H7 (cell line): Measurements from ENCODE around the gene BCAP29. TPM values are rescaled to one million over a fixed set of nuclear protein-coding genes. Genes with fewer than 3 reads are reported as not detected.

Source experiments
- DNase-seq: peaks from one replicate; pipeline ENCODE4 v3.0.0; 2012
- H3K27me3 ChIP-seq: 2 replicates; pipeline ENCODE4 v1.6.0; 2011; ENCODE audit warnings: mild to moderate bottlenecking, low read length; ENCODE audit not compliant: control insufficient read depth, insufficient read depth
- H3K36me3 ChIP-seq: replicated peaks from 2 replicates; pipeline ENCODE4 v1.5.1; 2011; ENCODE audit warnings: low read length; ENCODE audit not compliant: control insufficient read depth, insufficient read depth
- H3K4me3 ChIP-seq: 2 replicates; pipeline ENCODE4 v1.5.1; 2011; ENCODE audit warnings: low read depth, mild to moderate bottlenecking, control low read depth, low read length, moderate library complexity; ENCODE audit not compliant: insufficient read depth
- total RNA-seq: library from RNA; depleted of rRNA; stranded (reverse); fragments of >200 nt; shearing (Covaris generic); gene quantifications from 2 replicates; pipeline ENCODE4 v1.2.3, GENCODE V29; 2014; rRNA removed

BCAP29 gene
- total RNA-seq, 1 experiment from 2014 or later, result 26.8 TPM

GRCh38 chr7:107660381-107661080, 80.5 kb downstream of the BCAP29 start, which contains the start of gene SLC26A4:
TSS of gene SLC26A4 (plus strand) at chr7:107660828. CDS start at chr7:107661642, 814 bp downstream.
- Histone ChIP-seq H3K4me3 (peak within 1 kb of the TSS; percentile 42), H3K27me3 (peaks cover 55% of the 10 kb centered on the region), H3K36me3 (no peaks in the 10 kb centered on the region)
- peak; percentile 52 for DNase-seq

- peak overlapping the region; percentile 42 for H3K4me3 ChIP-seq
- peaks cover 55% of the 10 kb centered on the region for H3K27me3 ChIP-seq
- peak; percentile 83 for DNase-seq
- no peaks in the 10 kb centered on the region for H3K36me3 ChIP-seq
Measured at GRCh38 chr7:107661081-107661864, 81.2 kb downstream of the BCAP29 start.

DNA sequence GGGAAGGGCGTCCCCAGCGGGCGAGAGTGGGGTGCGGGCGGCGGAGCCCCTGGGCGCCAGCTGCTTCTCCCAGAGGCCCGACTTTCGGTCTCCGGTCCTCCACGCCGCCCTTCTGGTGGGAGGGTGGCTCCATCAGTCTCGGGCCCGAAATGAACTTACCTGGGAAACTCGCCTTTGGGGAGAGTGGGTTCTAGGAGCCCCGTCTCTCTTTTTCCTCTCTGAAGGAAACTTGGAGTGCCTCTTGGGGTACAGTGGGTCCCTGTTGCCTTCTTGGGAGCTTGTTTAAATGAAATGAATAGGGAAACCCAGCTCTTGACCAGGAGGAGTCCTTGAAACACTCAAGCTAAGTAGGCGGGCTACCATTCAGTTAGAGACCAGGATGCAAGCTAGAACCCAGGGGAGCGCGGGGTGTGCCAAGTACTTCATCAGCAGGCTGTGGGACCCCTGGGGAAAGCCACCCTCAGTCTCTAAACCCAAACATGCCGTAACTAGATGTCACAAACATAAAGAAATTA, 81.9 kb downstream of the BCAP29 start:
- peak; percentile 45 for DNase-seq
- H3K4me3 ChIP-seq, result peak overlapping the region; percentile 42
- H3K36me3 ChIP-seq, result no peaks in the 10 kb centered on the region
- peaks cover 55% of the 10 kb centered on the region for H3K27me3 ChIP-seq

DNA sequence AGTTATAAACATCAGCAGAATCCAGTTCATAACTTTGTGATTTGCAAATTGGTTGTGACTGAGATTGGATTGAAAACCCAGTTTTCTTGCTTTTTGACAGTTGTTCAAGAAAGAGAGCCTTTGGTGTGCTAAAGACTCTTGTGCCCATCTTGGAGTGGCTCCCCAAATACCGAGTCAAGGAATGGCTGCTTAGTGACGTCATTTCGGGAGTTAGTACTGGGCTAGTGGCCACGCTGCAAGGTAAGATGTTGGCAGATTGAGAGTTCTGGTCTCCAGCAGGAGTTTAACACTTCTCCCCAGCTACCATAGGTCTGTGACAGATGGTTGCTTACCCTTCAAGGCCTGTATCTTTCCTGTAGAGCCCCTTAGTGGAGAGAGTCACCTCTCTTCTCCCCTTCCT, 83.2 kb downstream of the BCAP29 start:
- H3K27me3 ChIP-seq, result peaks cover 54% of the 10 kb centered on the region
- DNase-seq, result no peak
- H3K36me3 ChIP-seq, result no peaks in the 10 kb centered on the region

DNA sequence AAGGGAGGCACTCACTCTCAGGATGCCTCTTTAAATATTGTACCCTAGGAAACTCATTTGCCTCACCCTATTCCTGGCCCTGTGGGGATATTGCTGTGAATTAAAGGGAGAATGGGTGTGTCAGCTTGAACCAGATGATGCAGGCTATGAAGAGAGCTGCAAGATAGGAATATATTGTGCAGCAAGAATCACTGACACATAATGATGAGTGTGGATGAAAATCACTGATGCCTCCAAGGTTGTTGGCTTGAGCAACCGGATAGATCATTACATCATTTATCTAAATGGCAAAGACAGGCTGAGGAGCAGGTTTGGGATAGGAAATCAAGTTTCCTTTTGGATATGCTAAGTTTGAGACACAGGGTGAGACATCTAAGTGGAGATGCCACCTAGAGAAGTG, 86.7 kb downstream of the BCAP29 start:
- no peak for DNase-seq
- Histone ChIP-seq H3K4me3 (no peak overlapping the region), H3K27me3 (peaks cover 18% of the 10 kb centered on the region), H3K36me3 (no peaks in the 10 kb centered on the region)

More for the DNA sequence above, 83.2 kb downstream of the BCAP29 start:
- no peak overlapping the region for H3K4me3 ChIP-seq

- DNase-seq, result no peak
- Histone ChIP-seq H3K36me3 (no peaks in the 10 kb centered on the region), H3K4me3 (no peak overlapping the region), H3K27me3 (peaks cover 12% of the 10 kb centered on the region)
Measured at GRCh38 chr7:107667341-107667740, 87.3 kb downstream of the BCAP29 start.

GRCh38 chr7:107668296-107668695, 88.2 kb downstream of the BCAP29 start:
- no peak for DNase-seq
- Histone ChIP-seq H3K36me3 (no peaks in the 10 kb centered on the region), H3K4me3 (no peak overlapping the region), H3K27me3 (peaks cover 4% of the 10 kb centered on the region)

Other genes with a start within 250 kb of the BCAP29 start
- gene GPR22, start 110.2 kb upstream of the BCAP29 start, total RNA-seq, result not detected in 2 replicates
- gene COG5, start 16.3 kb upstream of the BCAP29 start, total RNA-seq, result 13.5 and 18.4 TPM in 2 replicates
- gene DUS4L, start 16.3 kb upstream of the BCAP29 start, total RNA-seq, result 22.9 and 28.6 TPM in 2 replicates
- gene SLC26A4, start 80.6 kb downstream of the BCAP29 start, total RNA-seq, result 0.04 TPM in 1 of 2 replicates, not detected in the other
- gene CBLL1, start 163.9 kb downstream of the BCAP29 start, total RNA-seq, result 28.1 and 28.2 TPM in 2 replicates
- not detected in 2 replicates for gene SLC26A3, start 223.0 kb downstream of the BCAP29 start, total RNA-seq